B cell (primary cell): ENCODE data around the gene SERPINE1. TPM values are rescaled to one million over a fixed set of nuclear protein-coding genes. Genes with fewer than 3 reads are reported as not detected.

ENCODE experiments used
- ATAC-seq: fragments of 200-7000 bp; cut with Tn5 transposase; one replicate; pipeline ENCODE4 v1.10.0; 2021; ENCODE audit warnings: low read depth, mild to moderate bottlenecking, moderate number of reproducible peaks, moderate library complexity
- CTCF ChIA-PET: fragments of 350-600 bp; sonication (Branson Sonifier 250); formaldehyde crosslinking; loops from one replicate; lab custom pipeline; 2021; ENCODE audit warnings: antibody characterized with exemption, inconsistent platforms; lab: Charles Lee
- POLR2A ChIA-PET: fragments of 350-600 bp; sonication (Branson Sonifier 250); formaldehyde crosslinking; loops from one replicate; lab custom pipeline; 2021; ENCODE audit warnings: antibody characterized with exemption; lab: Charles Lee
- DNase-seq: peaks from one replicate; pipeline ENCODE4 v3.0.0; 2013
- H2AFZ ChIP-seq: 2 replicates; pipeline ENCODE4 v1.6.1; 2012; ENCODE audit warnings: mild to moderate bottlenecking, low read depth, low read length; ENCODE audit not compliant: insufficient read depth, poor library complexity, severe bottlenecking
- H3K27ac ChIP-seq, 2 donors: 1 replicate in 1 of 2; 2 replicates in 1 of 2; pipeline ENCODE4 v1.5.1; 2012 to 2013; ENCODE audit warnings: low read length in 2 of 2, mild to moderate bottlenecking in 2 of 2, moderate library complexity in 1 of 2
- H3K27me3 ChIP-seq, 4 experiments: fragments of 200-600 bp in 1 of 4; sonication (generic) in 1 of 4; replicated peaks in 1 of 4; 1 replicate in 2 of 4; 2 replicates in 2 of 4; pipeline versions ENCODE4 v1.6.1 to v1.7.0; 2013 to 2016; ENCODE audit warnings: low read length in 3 of 4, mild to moderate bottlenecking in 2 of 4, mixed read lengths in 1 of 4, moderate library complexity in 1 of 4; ENCODE audit not compliant: insufficient read depth in 4 of 4, control insufficient read depth in 3 of 4; ENCODE audit errors: control extremely low read depth in 1 of 4
- H3K36me3 ChIP-seq, 2 experiments: replicated peaks in 1 of 2; 1 replicate in 1 of 2; 2 replicates in 1 of 2; pipeline versions ENCODE4 v1.6.1 to v1.7.1; 2013; ENCODE audit warnings: low read length in 1 of 2; ENCODE audit not compliant: insufficient read depth in 2 of 2, control insufficient read depth in 1 of 2; ENCODE audit errors: control extremely low read depth in 1 of 2, extremely low read depth in 1 of 2
- H3K4me1 ChIP-seq, 2 donors: fragments of 200-600 bp in 1 of 2; sonication (generic) in 1 of 2; 1 replicate in 1 of 2; 2 replicates in 1 of 2; pipeline versions ENCODE4 v1.5.1 to v1.6.1; 2013 to 2017; ENCODE audit warnings: low read length in 2 of 2; ENCODE audit not compliant: control insufficient read depth in 2 of 2, insufficient read depth in 2 of 2
- H3K4me2 ChIP-seq: replicated peaks from 2 replicates; pipeline ENCODE3; 2012; ENCODE audit warnings: mild to moderate bottlenecking, low read depth, low read length; ENCODE audit not compliant: poor library complexity, severe bottlenecking
- H3K4me3 ChIP-seq, 5 experiments: fragments of 200-600 bp in 1 of 5; sonication (generic) in 1 of 5; 1 replicate in 3 of 5; 2 replicates in 2 of 5; pipeline versions ENCODE4 v1.5.1 to v1.7.0; 2011 to 2016; ENCODE audit warnings: low read length in 4 of 5, mild to moderate bottlenecking in 4 of 5, low read depth in 2 of 5, control low read depth in 1 of 5, moderate library complexity in 1 of 5; ENCODE audit not compliant: insufficient read depth in 1 of 5; ENCODE audit errors: control extremely low read depth in 1 of 5, extremely low read depth in 1 of 5
- H3K79me2 ChIP-seq: fragments of 200-600 bp; sonication (generic); one replicate; pipeline ENCODE4 v1.6.0; 2016; ENCODE audit warnings: low read length; ENCODE audit not compliant: control insufficient read depth, insufficient read depth
- H3K9ac ChIP-seq: fragments of 200-600 bp; sonication (generic); 2 replicates; pipeline ENCODE4 v1.6.1; 2017; ENCODE audit warnings: mild to moderate bottlenecking, low read length, moderate library complexity
- H3K9me3 ChIP-seq, 3 donors: one replicate each; pipeline versions ENCODE4 v1.6.1 to v1.7.1; 2013; ENCODE audit warnings: low read length in 2 of 3; ENCODE audit not compliant: control insufficient read depth in 2 of 3, insufficient read depth in 1 of 3; ENCODE audit errors: control extremely low read depth in 1 of 3
- H4K20me1 ChIP-seq: 2 replicates; pipeline ENCODE4 v1.6.0; 2012; ENCODE audit warnings: mild to moderate bottlenecking, low read length; ENCODE audit not compliant: insufficient read depth, control insufficient read depth, poor library complexity, severe bottlenecking
- H3K27ac Mint-ChIP-seq: one replicate; pipeline ENCODE4 v1.8.0; 2021; ENCODE audit warnings: mixed read lengths
- H3K27me3 Mint-ChIP-seq: one replicate; pipeline ENCODE4 v1.8.0; 2021; ENCODE audit warnings: mixed read lengths
- H3K4me1 Mint-ChIP-seq: one replicate; pipeline ENCODE4 v1.8.0; 2021; ENCODE audit warnings: mixed read lengths
- H3K4me3 Mint-ChIP-seq: one replicate; pipeline ENCODE4 v1.8.0; 2021; ENCODE audit warnings: mixed read lengths
- H3K9me3 Mint-ChIP-seq: one replicate; pipeline ENCODE4 v1.8.0; 2022; ENCODE audit warnings: mixed read lengths; ENCODE audit not compliant: insufficient read depth
- EZH2 ChIP-seq: IDR thresholded peaks from 2 replicates; pipeline ENCODE4 v1.6.1; 2012; ENCODE audit warnings: borderline replicate concordance, low read depth, mild to moderate bottlenecking, moderate library complexity, low read length; ENCODE audit not compliant: insufficient read depth, poor library complexity, severe bottlenecking
- WGBS: methylation state at CpG from one replicate; pipeline ENCODE4 v1.1.5; 2013; ENCODE audit warnings: missing lambda C conversion rate; ENCODE audit not compliant: insufficient coverage; 5-methylcytosine and 5-hydroxymethylcytosine counted together
- intact Hi-C: fragments of 100-400 bp; cut with micrococcal nuclease; formaldehyde crosslinking; loops from one replicate; pipeline ENCODE4 v1.10.0; 2022
- polyA plus RNA-seq: library from polyadenylated mRNA; depleted of rRNA; stranded (reverse); fragments of >200 nt; gene quantifications from 2 replicates; pipeline ENCODE4 v1.2.3, GENCODE V29; 2012
- total RNA-seq, 2 donors: library from RNA; stranded (reverse); fragments of 120-200 nt in 1 of 2; gene quantifications; 1 replicate in 1 of 2; 2 replicates in 1 of 2; pipeline versions ENCODE4 v1.2.3 to v1.2.4, GENCODE V29; 2013 to 2022
- TF ChIP-seq, protein P1 (sequence below): fragments of 200-600 bp; IDR thresholded peaks from one replicate; pipeline ENCODE4 v1.8.0; 2022; ENCODE audit warnings: antibody characterized with exemption, mild to moderate bottlenecking

Gene SERPINE1
- total and polyA plus RNA-seq, 2 donors (not counting 1 experiment from before 2014, with no cell fraction given) = 0.07 to 0.09 TPM

DNA sequence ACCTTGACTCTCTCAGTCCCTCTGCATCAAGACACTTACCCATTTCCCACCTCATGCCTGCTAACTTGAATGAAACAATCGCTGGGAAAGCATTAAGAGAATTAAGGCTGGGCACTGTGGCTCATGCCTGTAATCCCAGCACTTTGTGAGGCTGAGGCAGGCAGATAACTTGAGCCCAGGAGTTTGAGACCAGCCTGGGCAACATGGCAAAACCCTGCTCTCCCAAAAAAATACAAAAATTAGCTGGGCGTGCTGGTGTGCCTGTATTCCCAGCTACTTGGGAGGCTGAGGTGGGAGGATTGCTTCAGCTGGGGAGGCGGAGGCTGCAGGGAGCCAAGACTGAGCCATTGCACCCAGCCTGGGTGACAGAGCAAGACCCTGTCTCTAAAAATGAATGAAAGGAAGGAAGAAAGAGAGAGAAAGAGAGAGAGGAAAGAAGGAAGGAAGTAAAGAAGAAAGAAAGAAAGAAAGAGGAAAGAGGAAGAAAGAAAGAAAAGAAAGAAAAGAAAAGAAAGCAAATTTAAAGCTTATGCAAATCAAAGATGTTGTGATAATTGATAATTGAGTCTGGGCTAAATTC, 646 bp downstream of the SERPINE1 start:
- Histone ChIP-seq H3K4me1 (peaks cover 16 to 17% of the 10 kb centered on the region in 2 donors), H3K27me3 (peaks cover 0 to 22% (median 7%) of the 10 kb centered on the region in 4 experiments), H3K9ac (no peak overlapping the region), H2AFZ (no peak overlapping the region), H3K4me3 (no peak overlapping the region), H4K20me1 (no peaks in the 10 kb centered on the region), H3K27ac (no peak overlapping the region), H3K9me3 (peaks cover 0 to 7% (median 0%) of the 10 kb centered on the region in 3 donors), H3K36me3 (no peaks in the 10 kb centered on the region), H3K79me2 (no peaks in the 10 kb centered on the region), H3K4me2 (no peak overlapping the region)
- CTCF ChIA-PET = interaction anchor here (1.6 to 3.3 kb wide), 2 partner anchors 9 to 16 kb away, joined by 3 to 28 read pairs; no protein-coding TSS in a partner anchor
- no peak for ATAC-seq
- WGBS = 76% methylated on average over 2 of the region's 3 CpGs
- peak overlapping the region; percentile 74 for H3K27ac Mint-ChIP-seq
- intact Hi-C loops = loop anchor here (5.0 kb wide), 1 partner anchor 50 kb away; no protein-coding TSS in a partner anchor
- POLR2A ChIA-PET = no interaction called here
- peaks cover 40% of the 10 kb centered on the region for H3K27me3 Mint-ChIP-seq
- H3K4me1 Mint-ChIP-seq = peaks cover 39% of the 10 kb centered on the region
- H3K4me3 Mint-ChIP-seq = peak overlapping the region; percentile 82
- no peaks in the 10 kb centered on the region for H3K9me3 Mint-ChIP-seq
- TF ChIP-seq EZH2 = no peak
- TF ChIP-seq, protein P1, sequence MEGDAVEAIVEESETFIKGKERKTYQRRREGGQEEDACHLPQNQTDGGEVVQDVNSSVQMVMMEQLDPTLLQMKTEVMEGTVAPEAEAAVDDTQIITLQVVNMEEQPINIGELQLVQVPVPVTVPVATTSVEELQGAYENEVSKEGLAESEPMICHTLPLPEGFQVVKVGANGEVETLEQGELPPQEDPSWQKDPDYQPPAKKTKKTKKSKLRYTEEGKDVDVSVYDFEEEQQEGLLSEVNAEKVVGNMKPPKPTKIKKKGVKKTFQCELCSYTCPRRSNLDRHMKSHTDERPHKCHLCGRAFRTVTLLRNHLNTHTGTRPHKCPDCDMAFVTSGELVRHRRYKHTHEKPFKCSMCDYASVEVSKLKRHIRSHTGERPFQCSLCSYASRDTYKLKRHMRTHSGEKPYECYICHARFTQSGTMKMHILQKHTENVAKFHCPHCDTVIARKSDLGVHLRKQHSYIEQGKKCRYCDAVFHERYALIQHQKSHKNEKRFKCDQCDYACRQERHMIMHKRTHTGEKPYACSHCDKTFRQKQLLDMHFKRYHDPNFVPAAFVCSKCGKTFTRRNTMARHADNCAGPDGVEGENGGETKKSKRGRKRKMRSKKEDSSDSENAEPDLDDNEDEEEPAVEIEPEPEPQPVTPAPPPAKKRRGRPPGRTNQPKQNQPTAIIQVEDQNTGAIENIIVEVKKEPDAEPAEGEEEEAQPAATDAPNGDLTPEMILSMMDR = no peak
- no peak for DNase-seq
